ENCODE data around the gene CORO1C.

CORO1C gene

GRCh38 chr12:108685469-108686260 lies 45.7 kb downstream of the CORO1C start:
- Histone ChIP-seq H3K27ac (peak overlapping the region; percentile 61), H3K36me3 (no peaks in the 10 kb centered on the region), H3K9me3 (no peaks in the 10 kb centered on the region), H3K4me1 (ENCODE audit: control insufficient read depth in 1 of 2, insufficient read depth in 1 of 2, low read depth in 1 of 2, low read length in 1 of 2) (peaks cover 50 to 63% of the 10 kb centered on the region in 2 experiments), H3K27me3 (no peaks in the 10 kb centered on the region), H3K4me3 (ENCODE audit: low read depth in 1 of 2, low read length in 1 of 2) (no peak overlapping the region)
- TF ChIP-seq CTCF (IDR thresholded peaks at IDR 0.05), result no peak

- H3K4me1 ChIP-seq (ENCODE audit: control insufficient read depth in 1 of 2, insufficient read depth in 1 of 2, low read depth in 1 of 2, low read length in 1 of 2), result peaks cover 33 to 46% of the 10 kb centered on the region in 2 experiments
- no peak for TF ChIP-seq CTCF (IDR thresholded peaks at IDR 0.05)
- no peaks in the 10 kb centered on the region for H3K9me3 ChIP-seq
- H3K27me3 ChIP-seq, result no peaks in the 10 kb centered on the region
- H3K4me3 ChIP-seq (ENCODE audit: low read depth in 1 of 2, low read length in 1 of 2), result no peak overlapping the region
- peak overlapping the region; percentile 51 for H3K27ac ChIP-seq
- H3K36me3 ChIP-seq, result no peaks in the 10 kb centered on the region
These were observed 47.3 kb downstream of the CORO1C start for GRCh38 chr12:108683906-108684556.

GRCh38 chr12:108681317-108681716 lies 50.0 kb downstream of the CORO1C start:
- no peak overlapping the region for H3K27ac ChIP-seq
- no peak for TF ChIP-seq CTCF (IDR thresholded peaks at IDR 0.05)
- no peaks in the 10 kb centered on the region for H3K9me3 ChIP-seq
- H3K4me1 ChIP-seq (ENCODE audit: control insufficient read depth in 1 of 2, insufficient read depth in 1 of 2, low read depth in 1 of 2, low read length in 1 of 2), result peaks cover 27 to 39% of the 10 kb centered on the region in 2 experiments
- H3K27me3 ChIP-seq, result no peaks in the 10 kb centered on the region
- no peak overlapping the region for H3K4me3 ChIP-seq (ENCODE audit: low read depth in 1 of 2, low read length in 1 of 2)
- peaks cover 11% of the 10 kb centered on the region for H3K36me3 ChIP-seq

GRCh38 chr12:108679106-108679681 lies 52.1 kb downstream of the CORO1C start:
- Histone ChIP-seq H3K9me3 (no peaks in the 10 kb centered on the region), H3K4me3 (ENCODE audit: low read depth in 1 of 2, low read length in 1 of 2) (no peak overlapping the region), H3K27ac (peak overlapping the region; percentile 11), H3K27me3 (no peaks in the 10 kb centered on the region), H3K36me3 (peaks cover 15% of the 10 kb centered on the region), H3K4me1 (ENCODE audit: control insufficient read depth in 1 of 2, insufficient read depth in 1 of 2, low read depth in 1 of 2, low read length in 1 of 2) (peaks cover 14 to 20% of the 10 kb centered on the region in 2 experiments)
- no peak for TF ChIP-seq CTCF (IDR thresholded peaks at IDR 0.05)

- no peak for TF ChIP-seq CTCF (IDR thresholded peaks at IDR 0.05)
- H3K4me3 ChIP-seq (ENCODE audit: low read depth in 1 of 2, low read length in 1 of 2), result no peak overlapping the region
- H3K27me3 ChIP-seq, result no peaks in the 10 kb centered on the region
- peaks cover 18% of the 10 kb centered on the region for H3K36me3 ChIP-seq
- H3K9me3 ChIP-seq, result no peaks in the 10 kb centered on the region
- H3K4me1 ChIP-seq (ENCODE audit: control insufficient read depth in 1 of 2, insufficient read depth in 1 of 2, low read depth in 1 of 2, low read length in 1 of 2), result peaks cover 4 to 11% of the 10 kb centered on the region in 2 experiments
- peak overlapping the region; percentile 45 for H3K27ac ChIP-seq
These were observed 53.1 kb downstream of the CORO1C start for GRCh38 chr12:108678104-108678730.

Data from neutrophil (primary cell).